Measurements from ENCODE around the gene LRRC26.

The LRRC26 gene

DNA sequence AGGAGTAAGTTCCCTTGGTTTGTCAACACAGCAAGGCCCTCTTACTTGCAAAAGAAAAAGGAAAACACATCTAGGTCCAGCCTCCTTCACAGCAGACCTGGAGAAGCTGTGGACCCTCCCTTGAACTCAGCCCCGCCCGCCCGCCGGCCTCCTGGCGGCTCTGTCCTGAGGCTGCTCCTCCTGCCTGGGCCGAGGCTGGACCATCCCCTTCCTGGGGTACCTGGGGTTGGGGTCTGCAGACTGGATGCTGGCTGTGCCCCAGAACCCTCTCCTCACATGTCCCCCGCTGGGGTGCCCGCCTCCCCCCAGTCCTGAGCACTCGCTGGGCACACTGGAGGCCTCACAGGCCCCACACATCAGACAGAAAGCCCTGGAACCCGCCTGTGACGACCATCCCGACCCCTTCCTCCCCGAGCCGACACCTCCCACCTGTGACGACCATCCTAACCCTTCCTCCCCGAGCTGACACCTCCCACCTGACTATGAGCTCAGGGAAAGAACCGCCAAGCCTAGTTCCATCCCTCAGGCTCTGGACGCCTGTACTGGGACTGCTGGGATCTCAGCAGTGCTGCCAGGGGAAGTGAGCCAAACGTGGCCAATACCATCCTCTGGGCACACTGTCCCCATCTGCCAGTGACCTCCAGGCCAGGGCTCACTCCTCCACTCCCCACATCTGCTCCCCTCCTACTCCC lies 9.2 kb upstream of the LRRC26 start:
- H3K36me3 ChIP-seq (ENCODE audit: control insufficient read depth in 4 of 4, insufficient read depth in 4 of 4, low read length in 3 of 4) = peaks cover 0 to 60% (median 42%) of the 10 kb centered on the region in 4 experiments
- POLR2A ChIA-PET = no interaction called here

GRCh38 chr9:137178201-137178938 lies 8.5 kb upstream of the LRRC26 start:
- DNase-seq = no peak
- no peak overlapping the region for H3K27ac ChIP-seq (ENCODE audit: insufficient read depth in 1 of 2, low read depth in 1 of 2, low read length in 2 of 2, poor library complexity in 1 of 2, severe bottlenecking in 2 of 2)
- peaks cover 0 to 53% (median 36%) of the 10 kb centered on the region in 4 experiments for H3K36me3 ChIP-seq (ENCODE audit: control insufficient read depth in 4 of 4, insufficient read depth in 4 of 4, low read length in 3 of 4)
- no peak overlapping the region for H3K4me3 ChIP-seq (ENCODE audit: control insufficient read depth in 1 of 7, extremely low read depth in 1 of 7, insufficient read depth in 4 of 7, low read depth in 2 of 7, low read length in 6 of 7)
- 94% methylated on average over 18 of the region's 23 CpGs for WGBS (ENCODE audit: insufficient coverage)
- ChIA-PET CTCF (interaction anchor here (1.1 to 5.0 kb wide), 3 partner anchors 10 to 48 kb away, joined by 3 to 33 read pairs (median 4); partner anchors contain the start of genes ANAPC2, CYSRT1 and SSNA1), POLR2A (no interaction called here)
- no peaks in the 10 kb centered on the region for H3K27me3 ChIP-seq (replicated peaks in 2 of 5; ENCODE audit: control insufficient read depth in 4 of 5, insufficient read depth in 5 of 5, low read length in 4 of 5)
- H3K4me1 ChIP-seq (ENCODE audit: control extremely low read depth in 1 of 4, control insufficient read depth in 4 of 4, insufficient read depth in 4 of 4, low read length in 3 of 4) = peaks cover 0 to 14% (median 10%) of the 10 kb centered on the region in 4 experiments
- H3K9me3 ChIP-seq (ENCODE audit: control extremely low read depth in 1 of 5, control insufficient read depth in 4 of 5, insufficient read depth in 2 of 5, low read depth in 1 of 5, low read length in 4 of 5) = no peaks in the 10 kb centered on the region

More for the DNA sequence above, 9.2 kb upstream of the LRRC26 start:
- Histone ChIP-seq H3K27ac (ENCODE audit: insufficient read depth in 1 of 2, low read depth in 1 of 2, low read length in 2 of 2, poor library complexity in 1 of 2, severe bottlenecking in 2 of 2) (no peak overlapping the region), H3K9me3 (ENCODE audit: control extremely low read depth in 1 of 5, control insufficient read depth in 4 of 5, insufficient read depth in 2 of 5, low read depth in 1 of 5, low read length in 4 of 5) (no peaks in the 10 kb centered on the region), H3K4me1 (ENCODE audit: control extremely low read depth in 1 of 4, control insufficient read depth in 4 of 4, insufficient read depth in 4 of 4, low read length in 3 of 4) (peaks cover 0 to 8% (median 6%) of the 10 kb centered on the region in 4 experiments), H3K27me3 (replicated peaks in 2 of 5; ENCODE audit: control insufficient read depth in 4 of 5, insufficient read depth in 5 of 5, low read length in 4 of 5) (no peaks in the 10 kb centered on the region), H3K4me3 (ENCODE audit: control insufficient read depth in 1 of 7, extremely low read depth in 1 of 7, insufficient read depth in 4 of 7, low read depth in 2 of 7, low read length in 6 of 7) (no peak overlapping the region)
- WGBS (ENCODE audit: insufficient coverage) = 94% methylated on average over 11 of the region's 19 CpGs
- CTCF ChIA-PET = interaction anchor here (1.1 to 5.0 kb wide), 3 partner anchors 10 to 49 kb away, joined by 3 to 33 read pairs (median 4); partner anchors contain the start of genes ANAPC2, CYSRT1 and SSNA1
- DNase-seq = no peak

- ChIA-PET POLR2A (interaction anchor here (0.8 kb wide), 1 partner anchor 49 kb away, joined by 3 read pairs; no protein-coding TSS in a partner anchor), CTCF (interaction anchor here (0.7 to 5.0 kb wide), 14 partner anchors 8 to 64 kb away, joined by 3 to 33 read pairs (median 3); partner anchors contain the start of genes ANAPC2, RNF224, SSNA1 and TUBB4B)
- H3K4me3 ChIP-seq (ENCODE audit: control insufficient read depth in 1 of 7, extremely low read depth in 1 of 7, insufficient read depth in 4 of 7, low read depth in 2 of 7, low read length in 6 of 7) = no peak overlapping the region
- no peak overlapping the region for H3K27ac ChIP-seq (ENCODE audit: insufficient read depth in 1 of 2, low read depth in 1 of 2, low read length in 2 of 2, poor library complexity in 1 of 2, severe bottlenecking in 2 of 2)
- peak in 2 of 3 donors; percentile 49 to 55 for DNase-seq
- H3K9me3 ChIP-seq (ENCODE audit: control extremely low read depth in 1 of 5, control insufficient read depth in 4 of 5, insufficient read depth in 2 of 5, low read depth in 1 of 5, low read length in 4 of 5) = no peaks in the 10 kb centered on the region
- peaks cover 0 to 38% (median 23%) of the 10 kb centered on the region in 4 experiments for H3K36me3 ChIP-seq (ENCODE audit: control insufficient read depth in 4 of 4, insufficient read depth in 4 of 4, low read length in 3 of 4)
- 68% methylated on average over 17 of the region's 17 CpGs for WGBS (ENCODE audit: insufficient coverage)
- H3K4me1 ChIP-seq (ENCODE audit: control extremely low read depth in 1 of 4, control insufficient read depth in 4 of 4, insufficient read depth in 4 of 4, low read length in 3 of 4) = peaks cover 0 to 32% (median 21%) of the 10 kb centered on the region in 4 experiments
- H3K27me3 ChIP-seq (replicated peaks in 2 of 5; ENCODE audit: control insufficient read depth in 4 of 5, insufficient read depth in 5 of 5, low read length in 4 of 5) = peaks cover 0 to 4% (median 0%) of the 10 kb centered on the region in 5 experiments
Measured at GRCh38 chr9:137176302-137177182, 6.7 kb upstream of the LRRC26 start.

- WGBS (ENCODE audit: insufficient coverage) = 42% methylated on average over 30 of the region's 33 CpGs
- POLR2A ChIA-PET = no interaction called here
Measured at GRCh38 chr9:137175345-137175961, 5.6 kb upstream of the LRRC26 start.

DNA sequence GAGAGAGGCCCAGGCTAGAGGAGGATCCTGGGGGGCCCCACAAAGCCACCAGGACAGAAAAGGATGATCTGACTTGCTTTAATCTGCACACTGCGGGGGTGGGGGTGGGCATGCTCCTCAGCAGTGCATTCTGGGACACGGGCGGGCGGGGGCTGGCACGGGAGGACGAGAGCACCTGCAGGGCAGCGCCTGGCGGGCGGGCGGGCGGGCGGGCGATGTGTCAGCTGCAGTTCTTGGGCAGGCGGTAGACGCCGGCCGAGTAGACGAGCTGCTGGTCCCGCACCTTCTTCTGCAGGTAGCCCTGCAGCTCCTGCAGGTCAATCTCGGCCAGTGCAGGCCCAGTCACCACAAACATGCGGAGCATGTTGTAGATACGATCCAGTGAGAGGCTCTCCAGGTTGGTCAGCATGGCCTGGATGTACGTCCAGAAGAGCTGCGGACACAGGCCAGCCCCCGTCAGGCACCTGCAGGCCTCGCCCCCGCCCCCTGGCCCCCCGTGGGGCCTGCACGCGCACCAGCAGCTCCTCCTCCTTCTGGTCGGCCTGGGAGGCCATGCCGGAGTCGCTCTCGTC lies 5.0 kb upstream of the LRRC26 start:
- POLR2A ChIA-PET = interaction anchor here (0.6 kb wide), 1 partner anchor 78 kb away, joined by 3 read pairs; no protein-coding TSS in a partner anchor
- no peaks in the 10 kb centered on the region for H3K9me3 ChIP-seq (ENCODE audit: control extremely low read depth in 1 of 5, control insufficient read depth in 4 of 5, insufficient read depth in 2 of 5, low read depth in 1 of 5, low read length in 4 of 5)
- no peak overlapping the region for H3K4me3 ChIP-seq (ENCODE audit: control insufficient read depth in 1 of 7, extremely low read depth in 1 of 7, insufficient read depth in 4 of 7, low read depth in 2 of 7, low read length in 6 of 7)
- no peak overlapping the region for H3K27ac ChIP-seq (ENCODE audit: insufficient read depth in 1 of 2, low read depth in 1 of 2, low read length in 2 of 2, poor library complexity in 1 of 2, severe bottlenecking in 2 of 2)
- peak in 1 of 3 donors; percentile 42 for DNase-seq
- H3K36me3 ChIP-seq (ENCODE audit: control insufficient read depth in 4 of 4, insufficient read depth in 4 of 4, low read length in 3 of 4) = peaks cover 0 to 21% (median 11%) of the 10 kb centered on the region in 4 experiments
- H3K4me1 ChIP-seq (ENCODE audit: control extremely low read depth in 1 of 4, control insufficient read depth in 4 of 4, insufficient read depth in 4 of 4, low read length in 3 of 4) = peaks cover 0 to 49% (median 31%) of the 10 kb centered on the region in 4 experiments
- CTCF ChIA-PET = interaction anchor here (0.7 to 5.0 kb wide), 3 partner anchors 14 to 56 kb away, joined by 3 to 33 read pairs (median 13); partner anchors contain the start of genes ANAPC2, RNF224 and SSNA1
- peaks cover 0 to 9% (median 4%) of the 10 kb centered on the region in 5 experiments for H3K27me3 ChIP-seq (replicated peaks in 2 of 5; ENCODE audit: control insufficient read depth in 4 of 5, insufficient read depth in 5 of 5, low read length in 4 of 5)
- 47% methylated on average over 33 of the region's 34 CpGs for WGBS (ENCODE audit: insufficient coverage)

More at GRCh38 chr9:137175345-137175961, 5.6 kb upstream of the LRRC26 start:
- Histone ChIP-seq H3K36me3 (ENCODE audit: control insufficient read depth in 4 of 4, insufficient read depth in 4 of 4, low read length in 3 of 4) (peaks cover 0 to 27% (median 17%) of the 10 kb centered on the region in 4 experiments), H3K9me3 (ENCODE audit: control extremely low read depth in 1 of 5, control insufficient read depth in 4 of 5, insufficient read depth in 2 of 5, low read depth in 1 of 5, low read length in 4 of 5) (no peaks in the 10 kb centered on the region), H3K4me1 (ENCODE audit: control extremely low read depth in 1 of 4, control insufficient read depth in 4 of 4, insufficient read depth in 4 of 4, low read length in 3 of 4) (peaks cover 0 to 43% (median 27%) of the 10 kb centered on the region in 4 experiments), H3K27me3 (replicated peaks in 2 of 5; ENCODE audit: control insufficient read depth in 4 of 5, insufficient read depth in 5 of 5, low read length in 4 of 5) (peaks cover 0 to 4% (median under 1%) of the 10 kb centered on the region in 5 experiments), H3K4me3 (ENCODE audit: control insufficient read depth in 1 of 7, extremely low read depth in 1 of 7, insufficient read depth in 4 of 7, low read depth in 2 of 7, low read length in 6 of 7) (no peak overlapping the region), H3K27ac (ENCODE audit: insufficient read depth in 1 of 2, low read depth in 1 of 2, low read length in 2 of 2, poor library complexity in 1 of 2, severe bottlenecking in 2 of 2) (no peak overlapping the region)
- DNase-seq = peak in 1 of 3 donors; percentile 46
- CTCF ChIA-PET = interaction anchor here (0.7 to 5.0 kb wide), 9 partner anchors 12 to 57 kb away, joined by 3 to 33 read pairs (median 3); partner anchors contain the start of genes ANAPC2, RNF224 and SSNA1
